ENCODE results near the gene MAG.

DNA sequence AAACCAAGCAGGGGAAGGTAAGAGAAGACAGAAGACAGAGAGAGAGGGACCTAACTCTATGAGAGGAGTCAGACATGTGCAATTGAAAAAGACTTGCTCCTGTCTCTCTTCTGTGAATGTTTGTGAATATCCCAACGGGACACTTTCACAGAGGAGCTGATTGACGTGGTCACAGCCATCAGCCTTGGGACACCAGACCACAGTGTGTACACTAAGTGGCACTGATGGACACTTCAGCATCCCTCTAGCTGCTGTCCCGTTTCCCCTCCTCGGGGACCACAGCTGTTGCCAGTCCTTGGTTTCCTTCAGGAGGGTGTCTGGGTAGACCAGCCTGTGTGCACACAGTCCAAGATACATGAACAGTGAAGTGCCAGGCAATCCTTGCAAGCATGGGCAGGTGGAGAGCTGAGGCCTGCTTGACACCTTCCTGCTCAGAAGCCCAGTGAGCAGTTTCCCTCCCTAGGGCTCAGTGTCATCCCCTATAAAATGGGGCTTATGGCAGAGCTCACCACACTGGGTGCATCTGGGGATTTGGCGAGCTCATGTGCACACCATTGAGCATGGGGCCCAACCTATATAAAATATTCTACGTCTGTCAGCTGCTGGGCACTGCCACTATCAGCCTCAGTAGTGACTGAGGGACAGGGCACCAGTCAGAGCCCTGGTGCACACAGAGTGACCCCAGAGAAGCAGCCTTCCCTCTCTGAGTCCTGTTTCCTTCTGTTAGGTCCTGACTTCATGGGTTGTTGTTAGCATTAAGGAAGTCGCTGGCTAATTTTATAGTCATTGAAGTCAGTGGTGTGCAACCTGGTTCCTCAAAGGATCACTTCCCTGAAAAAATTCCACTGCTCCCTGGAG lies 27.5 kb upstream of the MAG start:
- TF ChIP-seq, protein P1, sequence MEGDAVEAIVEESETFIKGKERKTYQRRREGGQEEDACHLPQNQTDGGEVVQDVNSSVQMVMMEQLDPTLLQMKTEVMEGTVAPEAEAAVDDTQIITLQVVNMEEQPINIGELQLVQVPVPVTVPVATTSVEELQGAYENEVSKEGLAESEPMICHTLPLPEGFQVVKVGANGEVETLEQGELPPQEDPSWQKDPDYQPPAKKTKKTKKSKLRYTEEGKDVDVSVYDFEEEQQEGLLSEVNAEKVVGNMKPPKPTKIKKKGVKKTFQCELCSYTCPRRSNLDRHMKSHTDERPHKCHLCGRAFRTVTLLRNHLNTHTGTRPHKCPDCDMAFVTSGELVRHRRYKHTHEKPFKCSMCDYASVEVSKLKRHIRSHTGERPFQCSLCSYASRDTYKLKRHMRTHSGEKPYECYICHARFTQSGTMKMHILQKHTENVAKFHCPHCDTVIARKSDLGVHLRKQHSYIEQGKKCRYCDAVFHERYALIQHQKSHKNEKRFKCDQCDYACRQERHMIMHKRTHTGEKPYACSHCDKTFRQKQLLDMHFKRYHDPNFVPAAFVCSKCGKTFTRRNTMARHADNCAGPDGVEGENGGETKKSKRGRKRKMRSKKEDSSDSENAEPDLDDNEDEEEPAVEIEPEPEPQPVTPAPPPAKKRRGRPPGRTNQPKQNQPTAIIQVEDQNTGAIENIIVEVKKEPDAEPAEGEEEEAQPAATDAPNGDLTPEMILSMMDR (conservative IDR thresholded peaks at IDR 0.05 in 1 of 2, IDR thresholded peaks at IDR 0.05 in 1 of 2; ENCODE audit: low read depth in 1 of 2, low read length in 2 of 2), result no peak
- no peak for TF ChIP-seq EZH2 (IDR thresholded peaks at IDR 0.05; ENCODE audit: low read length, missing control alignments)

All from fibroblast of lung (primary cell).